Ramos (cell line): ENCODE measurements around the gene XPR1.
"Not testable (repeated sequence)": the region's sequence is repeated elsewhere in the genome, so short reads cannot be mapped to it uniquely, and the experiment has no call there.

Source experiments
- in situ Hi-C: fragments of 300-500 bp; cut with MboI; formaldehyde crosslinking; loops from one replicate; pipeline ENCODE4 v1.14.3; 2022; ENCODE audit warnings: low sequenced_read_pairs; ENCODE audit not compliant: unreplicated experiment

Gene XPR1

DNA sequence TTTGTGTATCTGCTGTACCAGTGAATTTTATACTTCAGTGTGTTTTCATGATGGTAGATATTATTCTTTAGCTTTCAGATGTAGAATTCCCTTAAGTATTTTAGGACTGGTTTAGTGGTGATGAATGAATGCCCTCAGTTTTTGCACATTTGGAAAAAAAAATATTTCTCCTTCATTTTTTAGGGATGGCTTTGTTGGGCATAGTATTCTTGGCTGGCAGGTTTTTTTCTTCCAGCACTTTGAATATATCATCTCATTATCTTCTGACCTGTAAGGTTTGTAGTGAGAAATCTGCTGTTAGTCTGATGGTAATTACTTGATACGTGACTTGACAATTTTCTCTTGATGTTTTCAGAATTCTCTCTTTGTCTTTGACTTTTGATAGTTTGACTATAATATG, 66.8 kb downstream of the XPR1 start:
- in situ Hi-C loops, result no loop called here

DNA sequence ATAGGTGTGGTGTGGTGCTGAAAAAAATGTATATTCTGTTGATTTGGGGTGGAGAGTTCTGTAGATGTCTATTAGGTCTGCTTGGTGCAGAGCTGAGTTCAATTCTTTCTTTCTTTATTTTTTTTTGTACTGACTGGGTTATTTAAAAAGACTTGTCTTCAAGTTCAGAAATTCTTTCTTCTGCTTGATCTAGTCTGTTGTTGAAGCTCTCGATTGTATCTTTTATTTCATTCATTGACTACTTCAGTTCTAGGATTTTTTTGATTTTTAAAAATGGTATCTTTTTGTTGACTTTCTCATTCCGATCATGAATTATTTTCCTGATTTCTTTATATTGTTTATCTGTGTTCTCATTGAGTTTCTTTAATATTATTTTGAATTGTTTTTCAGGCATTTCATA, 70.6 kb downstream of the XPR1 start:
- in situ Hi-C loops, result not testable (repeated sequence)

DNA sequence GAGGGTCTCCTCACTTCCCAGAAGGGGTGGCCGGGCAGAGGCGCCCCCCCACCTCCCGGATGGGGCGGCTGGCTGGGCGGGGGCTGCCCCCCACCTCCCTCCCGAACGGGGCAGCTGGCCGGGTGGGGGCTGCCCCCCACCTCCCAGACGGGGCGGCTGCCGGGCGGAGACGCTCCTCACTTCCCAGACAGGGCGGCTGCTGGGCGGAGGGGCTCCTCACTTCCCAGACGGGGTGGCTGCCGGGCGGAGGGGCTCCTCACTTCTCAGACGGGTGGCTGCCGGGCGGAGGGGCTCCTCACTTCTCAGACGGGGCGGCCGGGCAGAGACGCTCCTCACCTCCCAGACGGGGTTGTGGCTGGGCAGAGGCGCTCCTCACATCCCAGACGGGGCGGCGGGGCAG, 78.9 kb downstream of the XPR1 start:
- in situ Hi-C loops, result not testable (repeated sequence)

DNA sequence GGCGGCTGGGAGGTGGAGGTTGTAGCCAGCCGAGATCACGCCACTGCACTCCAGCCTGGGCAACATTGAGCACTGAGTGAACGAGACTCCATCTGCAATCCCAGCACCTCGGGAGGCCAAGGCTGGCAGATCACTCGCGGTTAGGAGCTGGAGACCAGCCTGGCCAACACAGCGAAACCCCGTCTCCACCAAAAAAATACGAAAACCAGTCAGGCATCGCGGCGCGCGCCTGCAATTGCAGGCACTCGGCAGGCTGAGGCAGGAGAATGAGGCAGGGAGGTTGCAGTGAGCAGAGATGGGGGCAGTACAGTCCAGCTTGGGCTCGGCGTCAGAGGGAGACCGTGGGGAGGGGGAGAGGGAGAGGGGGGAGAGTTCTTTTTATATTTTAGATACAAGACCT, 79.4 kb downstream of the XPR1 start:
- in situ Hi-C loops, result not testable (repeated sequence)

DNA sequence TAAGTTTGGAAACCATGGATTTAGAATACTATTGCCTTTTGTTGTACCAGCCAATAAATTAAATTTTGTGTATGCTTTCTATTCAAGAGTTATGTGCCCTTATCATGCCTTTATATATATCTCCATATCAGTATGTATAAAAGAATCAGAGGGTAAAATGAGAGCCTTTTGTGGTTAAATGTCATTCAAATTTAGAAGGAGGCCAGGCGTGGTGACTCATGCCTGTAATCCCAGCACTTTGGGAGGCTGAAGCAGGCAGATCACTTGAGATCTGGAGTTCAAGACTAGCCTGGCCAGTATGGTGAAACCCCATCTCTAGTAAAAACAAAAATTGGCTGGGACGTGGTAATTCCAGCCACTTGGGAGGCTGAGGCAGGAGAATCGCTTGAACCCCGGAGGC, 88.9 kb downstream of the XPR1 start:
- in situ Hi-C loops, result no loop called here

DNA sequence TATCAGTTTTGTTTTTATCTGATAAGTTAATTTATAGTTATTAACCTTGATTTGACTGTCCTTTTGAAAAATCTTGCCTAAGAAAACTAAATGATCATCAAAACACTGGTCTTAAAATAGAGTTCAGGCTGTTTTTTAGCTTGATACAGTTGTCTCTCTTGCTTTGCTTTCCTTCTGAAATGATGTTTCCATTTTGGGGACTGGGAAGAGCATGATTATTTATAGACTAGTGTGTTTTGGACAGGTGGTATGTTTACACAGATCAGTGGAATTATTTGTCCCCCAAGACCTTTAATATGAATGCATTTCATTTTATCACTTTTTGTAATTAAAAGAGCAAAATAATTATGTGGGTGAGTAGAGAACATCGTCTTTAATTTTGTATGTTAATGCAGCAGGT, 90.8 kb downstream of the XPR1 start:
- in situ Hi-C loops, result no loop called here

DNA sequence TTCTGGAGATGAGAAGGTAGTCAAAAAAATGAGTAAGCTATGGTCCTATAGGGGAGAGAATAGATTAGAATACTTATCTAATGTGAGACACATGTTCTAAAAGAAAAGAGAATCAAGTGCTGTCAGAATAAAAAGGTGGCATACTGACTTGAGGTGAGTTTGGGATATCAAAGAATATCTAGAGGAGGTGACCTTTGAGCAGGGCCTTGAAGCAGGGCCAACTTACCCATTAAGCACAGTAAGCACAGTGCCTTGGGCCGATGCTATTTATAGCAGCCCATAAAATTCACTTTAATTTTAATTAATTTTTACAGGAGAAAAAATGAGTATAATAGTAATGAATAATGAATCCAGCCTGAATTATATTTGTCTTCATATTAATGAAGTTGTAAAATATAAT, 92.2 kb downstream of the XPR1 start:
- in situ Hi-C loops, result no loop called here

DNA sequence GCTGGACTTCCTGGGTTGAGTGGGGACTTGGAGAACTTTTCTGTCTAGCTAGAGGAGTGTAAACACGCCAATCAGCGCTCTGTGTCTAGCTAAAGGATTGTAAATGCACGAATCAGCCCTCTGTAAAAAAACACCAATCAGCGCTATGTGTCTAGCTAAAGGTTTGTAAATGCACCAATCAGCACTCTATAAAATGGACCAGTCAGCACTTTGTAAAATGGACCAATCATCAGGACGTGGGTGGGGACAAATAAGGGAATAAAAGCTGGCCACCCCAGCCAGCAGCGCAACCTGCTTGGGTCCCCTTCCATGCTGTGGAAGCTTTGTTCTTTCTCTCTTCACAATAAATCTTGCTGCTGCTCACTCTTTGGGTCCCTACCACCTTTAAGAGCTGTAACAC, 94.2 kb downstream of the XPR1 start:
- in situ Hi-C loops, result not testable (repeated sequence)

DNA sequence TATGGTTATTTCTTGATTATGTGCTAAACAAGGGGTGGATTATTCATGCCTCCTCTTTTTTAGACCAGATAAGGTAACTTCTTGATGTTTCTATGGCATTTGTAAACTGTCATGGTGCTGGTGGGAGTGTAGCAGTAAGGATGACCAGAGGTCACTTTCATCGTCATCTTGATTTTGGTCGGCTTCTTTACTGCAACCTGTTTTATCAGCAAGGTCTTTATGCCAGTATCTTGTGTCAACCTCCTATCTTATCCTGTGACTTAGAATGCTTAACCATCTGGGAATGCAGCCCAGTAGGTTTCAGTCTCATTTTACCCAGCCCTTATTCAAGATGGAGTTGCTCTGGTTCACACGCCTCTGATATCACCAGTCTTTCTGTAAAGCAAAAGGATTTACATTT, 95.9 kb downstream of the XPR1 start:
- in situ Hi-C loops, result not testable (repeated sequence)

DNA sequence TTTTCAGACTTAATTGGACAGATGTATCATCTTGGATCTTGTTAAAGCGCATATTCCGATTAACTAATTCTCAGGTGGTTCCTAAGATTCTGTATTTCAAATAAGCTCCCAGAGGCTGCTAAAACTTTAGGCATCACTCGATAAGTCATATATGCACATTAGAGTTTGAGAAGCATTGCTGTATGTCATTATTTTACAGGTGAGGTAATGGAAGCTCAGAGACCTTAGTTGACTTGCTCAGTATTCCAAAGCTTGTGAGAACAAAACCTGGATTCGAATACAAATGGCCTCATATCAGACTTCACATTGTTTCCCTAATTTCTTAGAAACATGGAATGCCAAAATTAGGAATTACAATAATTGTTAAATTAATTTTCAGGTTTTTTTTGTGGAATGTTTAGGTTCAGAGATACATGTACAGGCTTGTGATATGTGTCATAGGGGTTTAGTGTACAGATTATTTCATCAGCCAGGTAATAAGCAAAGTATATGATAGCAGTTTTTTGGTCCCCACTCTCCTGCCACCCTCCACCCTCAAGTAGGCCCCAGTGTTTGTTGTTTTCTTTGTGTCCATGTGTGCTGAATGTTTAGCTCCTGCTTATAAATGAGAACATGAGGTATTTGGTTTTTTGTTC, 96.8 kb downstream of the XPR1 start:
- in situ Hi-C loops, result no loop called here

DNA sequence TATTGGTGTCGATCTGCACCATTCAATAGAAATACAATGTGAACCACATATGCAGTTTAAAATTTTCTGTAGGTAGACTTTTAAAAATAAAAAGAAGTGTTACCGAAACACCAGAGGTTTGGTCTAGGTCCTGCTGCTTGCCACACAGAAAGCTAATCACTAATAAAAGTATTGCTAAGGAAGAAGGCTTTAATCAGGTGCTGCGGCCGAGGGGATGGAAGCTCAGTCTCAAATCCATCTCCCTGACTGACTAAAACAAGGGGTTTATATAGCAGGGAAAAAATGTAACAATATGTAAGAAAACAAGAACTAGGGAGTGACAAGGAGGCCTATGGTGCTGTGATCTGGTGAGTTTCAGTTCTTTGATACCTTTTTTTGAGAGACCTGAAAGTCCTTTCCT, 99.3 kb downstream of the XPR1 start:
- in situ Hi-C loops, result no loop called here

DNA sequence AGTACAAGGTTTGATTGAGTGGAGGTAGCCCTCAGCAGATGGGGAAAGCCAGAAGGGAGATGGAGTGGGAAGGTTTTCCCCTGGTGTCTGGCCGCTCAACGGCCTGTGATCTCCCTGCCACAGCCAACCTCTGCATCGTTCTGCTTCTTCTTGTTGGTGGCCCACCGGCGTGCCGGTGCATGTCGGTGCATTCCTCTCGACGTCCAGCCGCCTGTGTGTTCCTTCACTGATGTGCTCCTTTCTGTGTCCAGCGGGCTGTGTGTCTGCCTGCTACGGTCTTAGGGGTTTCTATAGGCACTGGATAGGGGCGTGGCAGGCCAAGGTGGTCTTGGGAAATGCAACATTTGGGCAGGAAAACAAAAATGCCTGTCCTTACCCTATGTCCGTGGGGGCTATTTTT, 101.0 kb downstream of the XPR1 start:
- in situ Hi-C loops, result no loop called here

DNA sequence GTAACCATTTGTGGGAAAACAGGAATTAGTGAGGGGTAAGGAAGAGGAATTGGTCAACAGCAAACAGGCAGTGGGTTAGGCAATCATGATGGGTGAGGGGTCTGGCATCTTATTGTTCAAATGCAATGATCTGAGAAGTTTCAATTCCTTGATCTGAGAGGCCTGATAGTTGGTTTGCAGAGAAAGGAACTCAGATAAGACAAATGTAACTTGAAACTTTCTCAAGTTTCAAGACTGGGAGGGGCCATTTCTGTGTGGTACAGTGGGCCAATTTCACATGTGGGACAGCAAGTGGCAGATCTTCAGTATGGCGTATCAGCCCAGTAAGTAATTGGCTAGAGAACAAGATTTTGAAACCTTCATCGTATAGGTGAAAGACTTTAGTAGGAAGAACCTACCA, 102.5 kb downstream of the XPR1 start:
- in situ Hi-C loops, result no loop called here

DNA sequence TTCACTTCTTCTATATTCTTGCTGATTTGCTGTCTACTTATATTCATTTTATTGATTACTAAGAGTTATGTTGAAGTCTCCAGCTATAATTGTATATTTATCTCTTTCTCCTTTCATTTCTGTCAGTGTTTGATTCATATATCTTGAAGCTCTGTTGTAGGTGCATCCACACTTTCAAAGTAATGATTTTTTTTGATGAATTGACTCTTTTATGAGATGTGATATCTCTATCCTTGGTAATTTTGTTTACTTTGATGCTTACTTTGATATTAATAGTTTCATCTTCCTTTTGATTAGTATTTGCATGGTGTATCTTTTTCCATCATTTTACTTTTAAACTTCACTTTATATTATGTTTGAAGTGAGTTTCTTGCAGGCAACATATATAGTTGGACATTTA, 110.8 kb downstream of the XPR1 start:
- in situ Hi-C loops, result no loop called here

DNA sequence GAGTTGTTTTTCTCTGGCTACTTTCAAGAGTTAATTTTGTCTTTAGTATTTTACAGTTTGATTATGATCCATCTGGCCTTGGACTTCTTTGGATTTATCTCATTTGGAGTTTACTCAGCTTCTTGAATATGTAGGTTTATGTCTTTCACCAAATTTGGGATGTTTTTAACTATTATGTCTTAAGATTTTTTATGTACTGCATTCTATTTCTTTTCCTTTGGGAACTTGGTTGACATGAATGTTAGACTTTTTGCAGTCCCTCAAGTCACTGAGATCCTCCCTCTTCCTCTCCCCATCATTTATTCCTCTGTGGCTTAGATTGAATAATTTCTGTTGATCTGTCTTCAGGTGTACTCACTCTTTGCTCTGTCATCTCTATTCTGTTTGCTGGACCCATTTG, 112.0 kb downstream of the XPR1 start:
- in situ Hi-C loops, result no loop called here

DNA sequence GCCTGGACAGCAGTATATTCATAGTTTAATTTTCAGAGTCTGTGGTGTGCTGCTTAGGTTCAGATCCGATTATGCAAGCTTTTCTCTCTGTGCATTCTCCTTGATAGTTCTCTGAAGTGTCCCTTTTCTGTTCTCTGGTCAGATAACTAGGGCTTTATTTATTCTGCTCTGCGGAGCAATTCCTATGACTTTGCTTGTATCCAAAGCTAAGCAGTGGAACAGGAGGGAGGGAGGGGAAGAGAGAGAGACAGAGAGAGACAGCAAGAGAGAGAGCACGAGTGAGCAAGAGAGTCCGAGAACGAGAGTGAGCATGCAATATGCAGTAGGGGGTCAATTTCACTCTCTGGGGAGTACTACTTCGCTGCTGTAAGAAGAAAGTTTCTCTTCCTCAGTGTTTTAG, 113.3 kb downstream of the XPR1 start:
- in situ Hi-C loops, result no loop called here

DNA sequence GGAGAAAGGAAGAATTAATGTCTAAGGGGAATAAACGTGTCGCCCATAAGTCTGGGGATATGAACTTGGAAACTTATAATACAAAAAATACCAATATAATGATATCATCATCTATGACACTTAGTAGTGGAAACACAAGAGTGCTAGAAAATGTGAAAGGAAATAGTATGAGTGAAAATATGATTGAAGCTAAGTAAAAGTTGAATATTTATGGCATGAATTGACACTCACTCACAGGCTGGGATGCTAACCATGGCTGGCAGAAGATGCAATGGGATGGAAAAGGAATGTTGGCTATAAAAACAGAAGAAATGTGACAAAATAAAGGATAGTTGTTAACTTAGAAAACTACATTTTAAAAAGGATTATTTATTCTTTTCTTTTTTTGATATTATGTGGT, 120.1 kb downstream of the XPR1 start:
- in situ Hi-C loops, result no loop called here

DNA sequence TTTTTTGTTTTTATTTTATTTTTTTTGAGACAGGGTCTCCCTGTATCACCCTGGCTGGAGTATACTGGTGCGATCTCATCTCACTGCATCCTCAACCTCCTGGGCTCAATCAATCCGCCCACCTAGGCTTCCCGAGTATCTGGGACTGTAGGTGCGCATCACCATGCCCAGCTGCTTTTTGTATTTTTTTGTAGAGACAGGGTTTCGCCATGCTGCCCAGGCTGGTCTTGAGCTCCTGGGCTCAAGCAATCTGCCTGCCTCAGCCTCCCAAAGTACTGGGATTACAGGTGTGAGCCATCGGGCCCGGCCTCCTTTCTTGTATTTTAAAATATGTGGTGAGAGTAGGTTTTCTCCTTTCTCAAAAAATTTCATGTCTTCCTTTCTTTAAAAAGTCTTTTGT, 122.6 kb downstream of the XPR1 start:
- in situ Hi-C loops, result no loop called here

DNA sequence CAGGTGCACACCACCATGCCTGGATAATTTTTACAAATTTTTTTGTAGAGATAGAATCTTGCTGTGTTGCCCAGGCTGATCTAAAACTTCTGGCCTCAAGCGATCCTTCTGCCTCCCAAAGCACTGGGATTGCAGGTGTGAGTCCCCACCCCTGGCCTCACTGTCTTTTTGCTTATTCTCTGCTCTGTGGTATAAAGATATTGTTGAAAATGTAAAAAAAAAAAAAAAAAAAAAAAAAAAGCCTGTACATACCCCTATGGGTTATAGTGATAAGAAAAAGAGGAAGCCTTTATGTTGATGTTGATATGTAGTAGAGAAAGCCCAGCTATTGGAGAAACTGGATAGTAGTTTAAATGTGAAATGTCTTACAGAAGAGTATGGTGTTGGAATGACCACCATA, 125.8 kb downstream of the XPR1 start:
- in situ Hi-C loops, result no loop called here

DNA sequence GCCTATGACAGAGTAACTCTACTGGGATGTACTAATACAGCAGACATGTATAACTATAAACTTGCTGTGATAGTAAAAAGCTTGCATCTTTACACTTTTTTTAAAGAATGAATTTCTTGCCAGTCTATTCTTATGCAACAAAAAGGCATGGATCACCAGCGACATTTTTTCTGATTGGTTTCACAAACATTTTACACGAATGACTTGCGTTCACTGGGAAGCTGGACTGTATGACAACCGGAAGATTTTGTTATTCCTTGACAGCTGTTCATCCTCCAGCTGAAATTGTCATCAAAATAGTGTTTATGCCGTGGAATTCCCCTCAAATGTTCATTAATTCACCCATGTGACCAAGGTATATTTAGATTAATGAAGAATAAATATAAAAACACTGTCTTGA, 131.0 kb downstream of the XPR1 start:
- in situ Hi-C loops, result no loop called here

DNA sequence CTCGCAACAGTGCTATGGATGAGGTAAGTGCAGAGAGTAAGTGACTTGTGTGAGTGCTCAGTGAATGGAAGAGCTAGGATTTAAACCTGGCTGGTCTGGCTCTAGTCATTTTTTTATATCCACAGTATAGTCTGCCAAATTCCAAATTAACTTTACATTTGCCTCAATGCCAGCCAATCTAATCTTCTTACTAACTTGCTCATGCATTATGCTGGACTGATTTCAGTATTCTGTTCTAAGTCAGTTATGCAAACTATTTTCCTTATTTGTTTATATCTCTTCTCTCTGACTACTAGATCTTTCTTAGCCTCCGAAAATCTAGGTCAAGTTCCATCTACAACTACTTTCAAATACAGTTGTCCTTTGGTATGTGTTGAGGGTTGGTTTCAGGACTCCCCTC, 133.3 kb downstream of the XPR1 start:
- in situ Hi-C loops, result no loop called here

DNA sequence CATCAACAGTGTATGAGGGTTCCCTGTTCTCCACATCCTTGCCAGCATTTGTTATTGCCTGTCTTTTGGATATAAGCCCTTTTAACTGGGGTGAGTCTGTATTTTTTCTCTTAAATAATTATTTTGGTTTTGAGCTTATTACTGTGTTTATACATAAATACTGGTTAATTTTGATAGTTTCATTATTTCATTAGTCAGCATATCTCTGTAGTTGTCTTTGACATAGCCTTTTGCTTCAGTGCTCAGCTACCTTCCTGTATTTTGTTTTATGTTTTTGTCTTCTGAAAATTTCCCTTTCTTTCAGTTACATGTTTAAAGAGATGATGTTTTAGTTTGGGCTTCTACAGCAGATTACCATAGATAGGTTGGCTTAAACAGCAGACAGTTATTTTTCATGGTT, 138.1 kb downstream of the XPR1 start:
- in situ Hi-C loops, result no loop called here
